Measurements from ENCODE around the gene KCTD16.

GRCh38 chr5:144481861-144482260 is 311.2 kb downstream of the KCTD16 start:
- TF ChIP-seq POLR2A (IDR thresholded peaks at IDR 0.05; ENCODE audit: borderline replicate concordance, extremely low read depth, insufficient read depth, insufficient read length) (no peak), CTCF (IDR thresholded peaks at IDR 0.05 in 2 of 3, conservative IDR thresholded peaks at IDR 0.05 in 1 of 3; ENCODE audit: borderline replicate concordance in 1 of 3, insufficient read depth in 1 of 3, low read depth in 2 of 3, low read length in 2 of 3) (no peak), POLR2AphosphoS5 (IDR thresholded peaks at IDR 0.05; ENCODE audit: low read depth, low read length) (no peak), ELF1 (IDR thresholded peaks at IDR 0.05; ENCODE audit: borderline replicate concordance, low read depth) (no peak), EZH2 (IDR thresholded peaks at IDR 0.05) (no peak), CBX3 (IDR thresholded peaks at IDR 0.05; ENCODE audit: low read depth) (no peak), REST (IDR thresholded peaks at IDR 0.05; ENCODE audit: low read depth) (no peak), EZH2phosphoT487 (IDR thresholded peaks at IDR 0.05; ENCODE audit: borderline replicate concordance) (no peak), MAX (IDR thresholded peaks at IDR 0.05) (no peak), ATF3 (IDR thresholded peaks at IDR 0.05) (no peak), YY1 (IDR thresholded peaks at IDR 0.05; ENCODE audit: extremely low read depth, insufficient replicate concordance, low read depth, low read length) (no peak), SP1 (IDR thresholded peaks at IDR 0.05; ENCODE audit: low read depth) (no peak), ZFX (IDR thresholded peaks at IDR 0.05) (no peak), RAD21 (IDR thresholded peaks at IDR 0.05; ENCODE audit: low read depth) (no peak)

Data from HCT116 (cell line).